GM18520 (cell line): Measurements from ENCODE around the gene MMAB.

Source experiments
- ATAC-seq: cut with Tn5 transposase; IDR thresholded peaks from one replicate; pipeline ENCODE4 v1.9.1; 2021; ENCODE audit not compliant: unreplicated experiment

The MMAB gene

DNA sequence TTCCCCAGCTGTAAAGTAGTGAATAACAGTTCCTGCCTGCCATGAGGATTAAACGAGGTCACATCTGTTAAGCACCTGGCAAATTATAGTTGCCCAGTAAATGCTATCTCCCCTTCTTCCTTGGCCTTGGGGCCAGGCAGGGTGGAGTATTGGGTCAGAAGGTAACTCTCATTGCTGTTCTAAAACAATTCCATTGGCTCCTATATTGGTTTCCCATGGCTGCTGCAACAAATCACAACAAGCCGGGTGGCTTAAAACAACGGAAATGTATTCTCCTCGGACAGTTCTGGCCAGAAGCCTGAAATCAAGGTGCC is 31.9 kb downstream of the MMAB start:
- ATAC-seq, result no peak

DNA sequence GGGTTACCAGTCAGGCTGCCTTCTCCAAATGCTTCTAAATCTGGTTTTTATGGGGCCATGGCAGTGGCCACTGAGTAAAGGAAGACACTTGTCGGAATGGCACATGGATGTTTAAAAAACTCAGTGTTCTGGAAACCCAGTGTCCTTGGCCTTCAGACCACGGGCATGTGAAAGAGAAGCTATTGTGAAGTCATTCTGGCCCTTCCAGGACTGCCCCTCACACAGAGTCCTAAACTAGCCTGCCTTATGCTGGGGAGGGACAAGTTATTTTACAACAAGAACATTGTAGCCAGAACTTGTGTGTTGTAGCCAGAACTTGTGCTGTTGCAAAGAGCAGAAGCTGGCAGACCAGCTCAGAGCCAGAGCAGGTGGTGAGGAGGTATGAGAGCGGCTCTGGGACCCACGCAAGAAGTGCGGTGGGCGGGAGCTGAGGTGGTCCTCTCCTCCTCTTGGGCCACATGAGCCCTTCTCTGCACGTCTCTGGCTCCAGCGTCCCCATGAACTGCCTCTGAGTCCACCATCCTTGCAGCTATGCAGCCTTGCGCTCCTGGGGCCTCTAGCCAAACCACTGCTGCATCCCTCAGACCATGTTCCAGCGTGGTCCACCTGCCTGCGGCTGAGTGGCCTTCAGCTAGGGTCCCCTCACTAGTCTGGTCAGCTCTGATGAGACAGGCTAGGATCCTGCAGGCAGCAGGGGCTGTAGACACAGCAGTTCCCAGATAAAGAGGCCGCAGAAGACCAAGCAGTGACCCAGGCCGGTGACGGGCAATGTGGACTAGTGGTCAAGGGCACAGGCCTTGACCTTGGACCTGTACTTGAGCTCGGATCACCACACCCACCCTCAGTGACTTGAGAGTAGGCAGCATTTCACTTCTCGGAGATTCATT is 32.5 kb downstream of the MMAB start:
- ATAC-seq, result no peak

- ATAC-seq, result no peak
Measured at GRCh38 chr12:109539508-109539907, 33.8 kb downstream of the MMAB start.

DNA sequence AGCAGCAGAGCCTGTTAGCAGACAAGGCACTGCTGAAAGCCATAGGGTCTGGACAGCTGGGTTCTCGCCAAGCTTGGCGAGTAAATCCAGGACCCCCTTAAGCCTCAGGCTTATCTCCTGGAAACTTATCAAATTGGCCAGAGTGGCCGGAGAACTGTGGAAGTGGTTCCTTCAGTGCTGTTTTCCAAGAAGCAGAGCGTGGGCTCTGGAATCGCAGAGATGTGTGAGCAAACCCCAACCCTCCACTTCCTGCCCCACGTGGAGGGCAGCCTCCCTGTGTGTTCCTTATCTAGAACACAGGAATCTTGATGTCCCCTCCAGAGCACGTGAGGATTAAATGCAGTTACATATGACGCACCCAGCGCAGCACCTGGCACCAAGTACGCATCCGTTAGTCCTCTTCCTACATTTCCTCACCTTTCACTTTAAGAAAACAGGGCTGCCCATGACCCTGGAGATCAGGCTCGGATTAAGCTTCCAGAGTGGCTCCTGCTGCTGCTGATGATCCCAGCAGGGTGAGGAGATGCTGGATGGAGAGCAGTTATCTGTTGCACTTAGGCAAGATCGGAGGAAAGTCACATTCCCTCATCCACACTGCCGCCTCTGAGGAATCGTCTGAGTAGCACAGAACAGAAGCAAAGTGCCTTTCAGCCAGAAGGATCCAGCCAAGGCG is 35.0 kb downstream of the MMAB start:
- ATAC-seq, result no peak

GRCh38 chr12:109537136-109537535 is 36.2 kb downstream of the MMAB start:
- ATAC-seq, result no peak

GRCh38 chr12:109535863-109536250 is 37.4 kb downstream of the MMAB start:
- ATAC-seq, result no peak

DNA sequence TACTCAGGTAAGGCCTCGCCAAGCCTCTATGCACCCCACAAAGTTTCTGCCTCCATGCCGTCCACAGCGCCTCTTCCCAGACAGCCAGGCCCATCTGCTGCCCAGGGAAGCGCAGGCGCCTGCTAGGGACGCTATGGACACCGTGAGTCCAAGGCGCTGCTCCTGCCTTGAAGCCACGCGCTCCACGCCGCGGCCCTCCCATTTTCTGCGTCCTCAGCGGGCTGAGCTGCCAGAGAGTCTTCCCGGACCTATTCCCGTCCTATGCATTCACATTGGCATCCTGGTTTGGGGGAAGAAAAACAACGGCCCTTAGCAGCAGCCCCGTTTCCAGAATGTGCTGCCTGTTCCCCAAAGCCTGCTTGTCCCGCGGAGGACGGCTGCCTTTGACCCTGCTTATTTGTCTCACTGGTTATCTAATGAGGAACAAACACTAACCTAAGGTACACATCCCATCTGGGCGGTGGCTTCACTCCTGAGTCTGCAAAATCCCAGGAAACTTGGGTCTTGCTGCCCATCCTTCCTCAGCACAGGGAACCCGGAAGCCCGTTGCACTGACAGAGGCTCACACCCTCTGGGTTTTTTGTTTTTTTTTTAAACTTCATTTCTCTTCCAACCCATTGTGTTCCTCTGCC is 38.0 kb downstream of the MMAB start:
- ATAC-seq, result no peak

GRCh38 chr12:109534456-109534855 is 38.8 kb downstream of the MMAB start:
- no peak for ATAC-seq

DNA sequence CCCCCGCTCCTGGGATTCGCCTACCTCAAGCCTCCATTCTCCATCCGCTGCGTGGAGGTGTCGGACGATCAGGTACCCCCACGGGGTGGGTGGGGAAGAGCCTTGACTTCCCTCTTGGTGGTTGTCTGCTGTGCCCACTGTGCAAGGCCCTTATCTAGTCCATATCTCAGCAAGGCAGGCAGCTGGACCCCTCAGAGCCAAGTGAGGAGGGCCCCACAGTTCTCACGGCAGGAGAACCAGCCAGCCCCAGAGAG is 39.9 kb downstream of the MMAB start:
- ATAC-seq, result no peak

DNA sequence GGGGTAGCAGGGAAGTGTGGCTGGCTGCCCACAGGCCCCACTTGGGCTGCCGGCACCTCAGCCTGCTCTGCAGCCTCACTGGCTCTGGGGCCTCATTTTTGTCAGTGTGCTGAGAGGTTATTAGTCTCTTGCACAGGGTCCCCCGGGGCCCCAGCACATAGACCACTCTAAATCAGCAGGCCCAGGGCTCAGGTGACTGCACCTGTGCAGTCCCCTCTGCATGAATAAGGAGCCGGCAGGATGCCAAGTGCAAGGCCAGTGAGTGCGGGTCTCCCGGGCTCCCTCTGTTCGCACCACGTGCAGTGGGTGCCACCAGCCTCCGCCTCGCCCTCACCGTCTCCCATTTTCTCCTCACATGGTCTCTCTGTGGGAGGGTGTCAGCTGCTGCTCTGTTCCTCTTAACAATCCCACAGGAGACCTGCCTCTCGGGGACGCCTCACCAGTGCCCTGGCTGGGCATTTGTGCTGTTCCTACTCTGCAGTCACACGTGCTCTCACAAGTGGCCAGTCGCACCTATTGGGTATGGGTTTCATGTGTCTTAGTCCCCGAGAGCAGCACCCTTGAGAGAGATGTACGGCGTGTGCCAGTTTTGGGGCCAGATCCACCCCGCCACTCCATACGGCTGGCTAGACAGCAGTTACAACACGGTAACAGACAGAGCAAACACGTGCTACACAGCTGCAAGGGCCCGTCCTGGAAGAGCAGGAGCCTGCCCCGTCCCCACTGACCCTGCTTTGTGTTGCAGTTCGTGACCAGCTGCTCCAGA is 40.4 kb downstream of the MMAB start:
- ATAC-seq, result no peak

DNA sequence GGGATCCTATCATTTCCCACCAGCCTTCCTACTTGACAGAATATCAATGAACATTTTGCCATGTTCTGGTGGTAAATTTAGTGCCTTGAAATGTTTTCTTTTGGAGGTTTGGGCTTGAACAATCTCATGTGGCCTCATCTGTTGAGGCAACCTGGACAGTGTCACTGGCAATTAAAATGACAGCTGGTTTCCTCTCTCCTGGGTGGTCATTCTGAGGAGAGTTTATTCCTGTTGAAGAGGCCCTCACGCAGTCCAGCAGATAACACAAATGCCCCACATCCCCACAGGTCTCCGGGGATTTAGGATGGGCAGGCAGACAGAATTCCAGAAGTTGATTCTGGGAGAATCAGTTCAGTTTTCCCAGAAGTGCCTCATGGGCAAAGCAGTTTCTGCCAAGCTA is 41.9 kb downstream of the MMAB start:
- ATAC-seq, result no peak

DNA sequence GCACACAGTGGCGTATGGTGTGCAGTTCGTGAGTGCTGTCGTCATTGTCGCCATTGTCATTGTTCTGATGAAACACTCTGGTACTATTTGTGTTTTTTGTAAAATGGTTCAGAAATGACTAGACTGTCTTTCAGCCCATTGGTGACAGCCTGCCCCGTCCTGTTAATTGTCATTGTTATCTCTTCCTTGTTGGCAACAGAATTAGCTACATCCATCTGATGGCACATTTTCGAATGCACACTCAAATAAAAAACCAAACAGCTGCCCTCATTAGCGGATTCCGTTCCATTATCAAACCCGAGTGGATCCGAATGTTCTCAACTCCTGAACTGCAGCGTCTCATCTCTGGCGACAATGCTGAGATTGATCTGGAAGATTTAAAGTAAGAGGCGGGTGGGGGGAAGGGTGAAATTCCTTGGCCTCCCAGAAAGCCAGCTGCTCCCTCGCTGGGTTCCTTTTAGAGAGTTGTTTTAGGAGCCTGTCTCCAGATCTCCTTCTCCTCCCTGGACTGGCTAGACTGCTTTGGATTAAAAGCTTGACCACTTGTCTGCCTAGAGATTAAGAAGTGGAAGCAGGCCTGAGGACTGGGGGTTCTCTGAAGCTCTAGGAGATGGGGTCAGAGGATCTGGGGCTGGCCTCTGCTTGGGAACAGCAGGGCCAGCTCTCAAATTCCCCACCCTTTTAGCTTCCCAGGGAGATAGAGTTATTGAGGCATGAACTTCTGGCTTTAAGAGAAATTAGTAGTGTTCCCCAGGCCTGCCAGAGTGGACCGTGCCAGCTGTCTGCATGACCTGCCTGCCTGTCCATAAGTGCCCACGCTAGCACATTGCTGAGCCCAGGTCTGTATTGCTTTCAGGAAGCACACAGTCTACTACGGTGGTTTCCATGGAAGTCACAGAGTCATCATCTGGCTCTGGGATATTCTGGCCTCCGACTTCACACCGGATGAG is 43.3 kb downstream of the MMAB start:
- no peak for ATAC-seq

- no peak for ATAC-seq
Measured at GRCh38 chr12:109527489-109528123, 45.7 kb downstream of the MMAB start.

GRCh38 chr12:109525279-109525585 is 48.1 kb downstream of the MMAB start:
- no peak for ATAC-seq

- ATAC-seq, result no peak
Measured at GRCh38 chr12:109524466-109525278, 48.6 kb downstream of the MMAB start.

DNA sequence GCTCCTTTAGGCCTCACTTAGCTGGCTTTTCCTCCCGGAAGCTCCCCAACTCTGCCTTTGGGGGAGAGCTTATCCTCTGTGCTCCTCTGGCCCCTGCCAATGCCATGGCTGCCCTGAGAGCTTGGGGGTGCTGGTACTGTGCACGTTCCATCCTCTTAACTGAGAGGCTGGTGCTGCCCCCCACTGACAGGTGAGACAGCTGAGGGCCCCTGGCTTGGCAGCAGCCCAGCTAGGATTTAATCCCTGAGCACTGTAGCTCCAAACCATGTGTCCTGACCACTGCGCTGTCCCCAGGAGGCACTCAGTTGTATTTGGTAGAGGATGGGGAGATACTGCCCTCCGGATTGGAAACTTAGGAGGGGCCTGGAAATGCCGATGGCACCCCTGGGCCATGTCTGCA is 49.8 kb downstream of the MMAB start:
- no peak for ATAC-seq

DNA sequence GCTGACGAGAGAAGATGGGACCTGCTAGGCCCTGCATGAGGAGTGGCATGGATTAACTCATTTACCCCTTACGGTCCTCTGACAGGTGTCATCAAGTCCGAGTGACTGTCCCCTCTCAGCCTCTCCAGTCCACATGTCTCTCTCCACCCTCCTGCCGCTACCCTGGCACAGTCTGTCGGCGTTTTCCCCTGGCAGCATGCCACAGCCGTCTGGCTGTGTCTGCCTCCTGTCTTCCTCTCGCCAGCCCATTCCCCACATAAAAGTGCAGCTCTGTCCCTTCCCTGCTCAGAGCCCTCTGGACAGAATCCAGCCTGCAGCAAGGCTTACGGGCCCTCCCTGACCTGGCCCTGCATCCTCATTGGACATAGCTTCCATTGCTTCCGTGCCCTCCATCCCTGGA is 50.2 kb downstream of the MMAB start:
- ATAC-seq, result no peak

- ATAC-seq, result no peak
Measured at GRCh38 chr12:109521831-109522230, 51.5 kb downstream of the MMAB start.

- ATAC-seq, result no peak
Measured at GRCh38 chr12:109519787-109520186, 53.5 kb downstream of the MMAB start.
